Omental fat pad (tissue), 4 donors: Measurements from ENCODE around the gene POLD4. TPM values are rescaled to one million over a fixed set of nuclear protein-coding genes. Genes with fewer than 3 reads are reported as not detected.

ENCODE experiments used
- ATAC-seq: fragments of 150-250 bp; one replicate; pipeline ENCODE4 v1.9.1; 2016; ENCODE audit warnings: mild to moderate bottlenecking, moderate library complexity; ENCODE audit not compliant: low FRiP score
- DNase-seq: peaks from one replicate; pipeline ENCODE4 v3.0.0-alpha.2; 2019; ENCODE audit warnings: low spot score
- total RNA-seq, 4 donors: library from RNA; depleted of rRNA; stranded (reverse); fragments of >200 nt; gene quantifications; one replicate each; pipeline ENCODE4 v1.1.0, GENCODE V29; 2016
- TF ChIP-seq, protein P1 (sequence below), 3 donors: fragments of 450-650 bp; IDR thresholded peaks; one replicate each; pipeline ENCODE4 v1.5.1; 2016 to 2017; ENCODE audit warnings: antibody characterized with exemption in 3 of 3, mild to moderate bottlenecking in 3 of 3, moderate library complexity in 2 of 3

The POLD4 gene
- total RNA-seq, 4 donors from 2014 or later = 67.5 to 141 (median 81.9) TPM

DNA sequence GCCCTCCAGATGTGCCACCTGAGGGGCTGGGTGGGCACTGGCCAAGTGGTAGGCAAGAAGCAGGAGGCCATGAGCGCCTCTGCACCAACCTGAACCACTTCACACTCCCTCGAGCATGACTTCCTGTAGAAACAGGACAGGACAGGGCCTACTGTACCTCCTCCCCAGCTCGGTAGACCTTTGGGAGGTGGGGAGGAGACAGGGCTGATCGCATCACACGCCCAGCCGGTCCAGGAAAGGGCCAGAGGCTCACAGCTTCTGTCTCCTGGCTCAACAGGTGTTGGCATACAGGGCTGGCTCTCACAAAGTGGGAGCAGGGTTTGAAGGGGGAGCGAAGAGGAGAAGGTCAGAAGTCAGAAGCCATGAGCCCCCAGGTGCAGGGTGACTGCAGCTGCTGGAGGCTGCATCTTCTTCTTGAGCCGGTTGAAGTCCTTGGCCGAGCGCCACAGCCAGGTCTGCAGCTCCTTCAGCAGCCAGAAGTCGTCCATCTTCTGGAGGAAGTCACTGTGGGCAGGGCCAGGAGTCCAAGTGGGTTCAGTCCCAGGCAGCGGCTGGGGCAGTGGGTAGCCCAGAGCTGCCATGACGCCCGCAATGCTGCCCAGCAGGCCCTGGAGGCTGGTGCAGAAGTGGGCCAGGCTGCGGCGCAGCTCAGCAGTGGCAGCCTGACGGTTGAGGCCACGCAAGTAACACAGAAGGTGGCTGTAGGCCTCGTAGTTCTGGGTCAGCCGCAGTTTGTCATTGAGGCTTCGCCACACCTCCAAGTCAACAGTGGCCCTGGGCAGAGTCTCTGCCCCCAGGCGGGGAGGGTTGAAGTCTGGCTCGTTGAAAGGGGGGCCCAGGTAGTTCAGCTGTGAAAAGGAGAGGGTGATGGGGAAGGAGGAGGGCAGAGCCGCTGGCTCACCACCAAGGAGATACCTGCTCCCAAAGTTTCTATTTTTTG is 11.7 kb upstream of the POLD4 start:
- DNase-seq (no peak), ATAC-seq (no peak)
- TF ChIP-seq, protein P1, sequence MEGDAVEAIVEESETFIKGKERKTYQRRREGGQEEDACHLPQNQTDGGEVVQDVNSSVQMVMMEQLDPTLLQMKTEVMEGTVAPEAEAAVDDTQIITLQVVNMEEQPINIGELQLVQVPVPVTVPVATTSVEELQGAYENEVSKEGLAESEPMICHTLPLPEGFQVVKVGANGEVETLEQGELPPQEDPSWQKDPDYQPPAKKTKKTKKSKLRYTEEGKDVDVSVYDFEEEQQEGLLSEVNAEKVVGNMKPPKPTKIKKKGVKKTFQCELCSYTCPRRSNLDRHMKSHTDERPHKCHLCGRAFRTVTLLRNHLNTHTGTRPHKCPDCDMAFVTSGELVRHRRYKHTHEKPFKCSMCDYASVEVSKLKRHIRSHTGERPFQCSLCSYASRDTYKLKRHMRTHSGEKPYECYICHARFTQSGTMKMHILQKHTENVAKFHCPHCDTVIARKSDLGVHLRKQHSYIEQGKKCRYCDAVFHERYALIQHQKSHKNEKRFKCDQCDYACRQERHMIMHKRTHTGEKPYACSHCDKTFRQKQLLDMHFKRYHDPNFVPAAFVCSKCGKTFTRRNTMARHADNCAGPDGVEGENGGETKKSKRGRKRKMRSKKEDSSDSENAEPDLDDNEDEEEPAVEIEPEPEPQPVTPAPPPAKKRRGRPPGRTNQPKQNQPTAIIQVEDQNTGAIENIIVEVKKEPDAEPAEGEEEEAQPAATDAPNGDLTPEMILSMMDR (IDR thresholded peaks at IDR 0.05) = no peak

DNA sequence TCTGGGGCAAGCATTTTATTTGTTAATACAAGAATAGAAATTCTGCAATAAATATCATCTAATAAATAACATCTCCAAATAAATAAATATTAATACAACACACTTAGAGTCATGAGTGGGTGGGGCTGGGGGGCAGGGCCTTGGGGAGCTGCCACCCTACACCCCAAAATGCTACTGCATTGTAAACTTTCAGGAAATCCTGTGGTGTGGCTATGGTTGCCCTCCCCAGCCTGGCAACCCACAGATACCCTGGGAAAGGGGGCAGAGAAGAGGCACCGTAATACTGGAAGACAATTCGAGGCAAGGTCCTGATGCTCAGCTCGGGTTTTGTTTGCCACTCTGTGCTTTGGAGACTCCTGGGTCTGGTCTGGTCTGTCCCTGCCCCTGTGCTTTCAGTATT is 10.8 kb upstream of the POLD4 start:
- TF ChIP-seq, protein P1 (IDR thresholded peaks at IDR 0.05) = no peak
- DNase-seq (no peak), ATAC-seq (no peak)

DNA sequence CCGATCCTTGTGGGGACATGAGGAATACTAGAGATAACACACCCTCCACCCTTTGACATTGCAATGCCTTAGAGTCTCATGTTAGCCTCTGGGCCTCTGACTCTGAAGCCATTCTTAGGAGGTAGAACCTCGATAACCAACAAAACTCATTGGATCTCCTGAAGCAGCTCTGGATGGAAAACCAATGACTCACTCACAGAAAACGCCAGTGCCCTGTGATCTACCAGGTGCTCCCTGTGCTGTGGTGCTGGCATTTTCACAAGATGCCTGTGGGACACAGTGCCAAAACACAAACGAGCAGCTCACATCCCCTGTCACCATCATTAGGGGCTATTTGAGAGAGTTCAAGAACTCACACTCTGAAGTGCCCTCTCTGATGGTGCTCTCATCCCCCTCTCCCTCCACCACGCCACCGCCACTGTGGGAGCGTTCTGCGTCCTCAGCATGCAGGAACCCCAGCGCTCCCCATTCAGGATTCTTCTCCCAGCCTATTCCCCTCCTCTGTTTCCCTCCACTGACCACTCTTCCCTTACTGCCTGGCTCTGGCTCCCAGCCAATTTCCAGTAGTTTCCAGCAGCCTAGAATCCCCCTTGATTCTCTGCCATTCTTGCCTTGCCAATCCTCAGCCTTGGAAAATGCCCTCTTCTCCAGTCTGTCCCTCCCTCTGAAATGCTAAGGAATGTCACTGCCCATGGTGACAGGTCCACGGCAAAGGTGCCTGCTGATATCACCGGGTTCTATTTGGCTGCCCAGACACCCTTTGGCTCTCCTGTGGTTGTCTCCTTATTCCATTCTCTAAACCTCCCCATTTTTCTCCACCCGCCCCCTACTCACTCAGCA is 4.7 kb upstream of the POLD4 start:
- TF ChIP-seq, protein P1 (IDR thresholded peaks at IDR 0.05) = no peak

GRCh38 chr11:67356864-67357561 is 3.7 kb upstream of the POLD4 start:
- DNase-seq (no peak), ATAC-seq (peak; percentile 7)
- TF ChIP-seq, protein P1 (IDR thresholded peaks at IDR 0.05) = peak in 1 of 3 donors; percentile 29

More for the DNA sequence above, 4.7 kb upstream of the POLD4 start:
- DNase-seq (no peak), ATAC-seq (no peak)

- TF ChIP-seq, protein P1 (IDR thresholded peaks at IDR 0.05) = no peak
- ATAC-seq (no peak), DNase-seq (no peak)
These were observed 3.1 kb upstream of the POLD4 start for GRCh38 chr11:67356387-67356863.

- ATAC-seq = no peak
- no peak for DNase-seq
- TF ChIP-seq, protein P1 (IDR thresholded peaks at IDR 0.05) = no peak
These were observed 2.5 kb upstream of the POLD4 start for GRCh38 chr11:67355794-67356386.
